ENCODE measurements around the gene MLKL. TPM values are rescaled to one million over a fixed set of nuclear protein-coding genes. Genes with fewer than 3 reads are reported as not detected.

MLKL gene
- total and polyA plus RNA-seq, 2 of the 13 experiments (the other 11 are each of a cell fraction or from before 2014, with no cell fraction given): 6.4 to 10.7 TPM

GRCh38 chr16:74695450-74696422, 4.9 kb downstream of the MLKL start:
- H4K20me1 ChIP-seq (ENCODE audit: insufficient read depth, low read length): no peaks in the 10 kb centered on the region
- H3K9ac ChIP-seq (ENCODE audit: insufficient read depth, low read depth, low read length): peak overlapping the region; percentile 61
- H3K4me1 ChIP-seq (ENCODE audit: insufficient read depth, low read length): peaks cover 26% of the 10 kb centered on the region
- peak; percentile 98 for FAIRE-seq
- ChIA-PET POLR2A (interaction anchor here (0.7 to 2.1 kb wide), 4 partner anchors 15 to 89 kb away, joined by 4 to 17 read pairs (median 6); partner anchors contain the start of genes GLG1 and RFWD3), CTCF (ENCODE audit: low intra/inter-chr PET ratio, low total read pairs) (no interaction called here)
- intact Hi-C loops (cut with micrococcal nuclease; ENCODE audit: unreplicated experiment) (no loop called here), in situ Hi-C loops (cut with HindIII; ENCODE audit: extremely low pct_ligation_motif_present, low pct_unique_long_range_greater_than_20kb) (no loop called here)
- peak overlapping the region; percentile 50 to 70 (median 55) for H3K4me3 ChIP-seq (replicated peaks in 1 of 3; ENCODE audit: insufficient read depth in 1 of 3, low read depth in 2 of 3, low read length in 3 of 3)
- no peaks in the 10 kb centered on the region for H3K9me3 ChIP-seq (ENCODE audit: low read length)
- BruUV-seq (replicated peaks): no TSS peak
- peak; percentile 96 for DNase-seq (ENCODE audit: low spot score)
- H3K4me2 ChIP-seq (ENCODE audit: low read depth, low read length): peak overlapping the region; percentile 89
- no peaks in the 10 kb centered on the region for H3K79me2 ChIP-seq (ENCODE audit: insufficient read depth, low read length)
- WGBS (ENCODE audit: low lambda C conversion rate): 56% methylated on average over 19 of the region's 19 CpGs
- peaks cover 10 to 23% of the 10 kb centered on the region in 2 experiments; a peak in 4 of 5 replicates for H3K36me3 ChIP-seq (replicated peaks in 1 of 2; ENCODE audit: control insufficient read depth in 1 of 2, insufficient read depth in 2 of 2, low read length in 2 of 2)
- H2AFZ ChIP-seq (ENCODE audit: low read length): peak overlapping the region; percentile 78
- peak; percentile 95 for ATAC-seq
- peak overlapping the region; percentile 11 for H3K27ac ChIP-seq (ENCODE audit: extremely low read length, insufficient read depth, low read length)
- H3K27me3 ChIP-seq (ENCODE audit: control insufficient read depth in 1 of 2, insufficient read depth in 2 of 2, low read length in 2 of 2): no peaks in the 10 kb centered on the region; a peak in 1 of 5 replicates
- TF ChIP-seq EP300 (IDR thresholded peaks at IDR 0.05; ENCODE audit: low read depth in 2 of 2, low read length in 2 of 2) (no peak; a peak in 1 of 4 replicates), EP300 (CRISPR knock-in tag; IDR thresholded peaks at IDR 0.05; ENCODE audit: borderline replicate concordance) (no peak), PPARG (CRISPR knock-in tag; conservative IDR thresholded peaks at IDR 0.05) (peak; percentile 59), POLR2G (IDR thresholded peaks at IDR 0.05; ENCODE audit: low read depth, low read length) (peak; percentile 90), CSRNP2 (CRISPR knock-in tag; conservative IDR thresholded peaks at IDR 0.05; ENCODE audit: low read depth) (no peak), ZNF558 (CRISPR knock-in tag; IDR thresholded peaks at IDR 0.05; ENCODE audit: borderline replicate concordance) (no peak), E2F1 (CRISPR knock-in tag; IDR thresholded peaks at IDR 0.05) (no peak), ELK4 (CRISPR knock-in tag; IDR thresholded peaks at IDR 0.05; ENCODE audit: borderline replicate concordance) (no peak)
- TF ChIP-seq, protein P1, sequence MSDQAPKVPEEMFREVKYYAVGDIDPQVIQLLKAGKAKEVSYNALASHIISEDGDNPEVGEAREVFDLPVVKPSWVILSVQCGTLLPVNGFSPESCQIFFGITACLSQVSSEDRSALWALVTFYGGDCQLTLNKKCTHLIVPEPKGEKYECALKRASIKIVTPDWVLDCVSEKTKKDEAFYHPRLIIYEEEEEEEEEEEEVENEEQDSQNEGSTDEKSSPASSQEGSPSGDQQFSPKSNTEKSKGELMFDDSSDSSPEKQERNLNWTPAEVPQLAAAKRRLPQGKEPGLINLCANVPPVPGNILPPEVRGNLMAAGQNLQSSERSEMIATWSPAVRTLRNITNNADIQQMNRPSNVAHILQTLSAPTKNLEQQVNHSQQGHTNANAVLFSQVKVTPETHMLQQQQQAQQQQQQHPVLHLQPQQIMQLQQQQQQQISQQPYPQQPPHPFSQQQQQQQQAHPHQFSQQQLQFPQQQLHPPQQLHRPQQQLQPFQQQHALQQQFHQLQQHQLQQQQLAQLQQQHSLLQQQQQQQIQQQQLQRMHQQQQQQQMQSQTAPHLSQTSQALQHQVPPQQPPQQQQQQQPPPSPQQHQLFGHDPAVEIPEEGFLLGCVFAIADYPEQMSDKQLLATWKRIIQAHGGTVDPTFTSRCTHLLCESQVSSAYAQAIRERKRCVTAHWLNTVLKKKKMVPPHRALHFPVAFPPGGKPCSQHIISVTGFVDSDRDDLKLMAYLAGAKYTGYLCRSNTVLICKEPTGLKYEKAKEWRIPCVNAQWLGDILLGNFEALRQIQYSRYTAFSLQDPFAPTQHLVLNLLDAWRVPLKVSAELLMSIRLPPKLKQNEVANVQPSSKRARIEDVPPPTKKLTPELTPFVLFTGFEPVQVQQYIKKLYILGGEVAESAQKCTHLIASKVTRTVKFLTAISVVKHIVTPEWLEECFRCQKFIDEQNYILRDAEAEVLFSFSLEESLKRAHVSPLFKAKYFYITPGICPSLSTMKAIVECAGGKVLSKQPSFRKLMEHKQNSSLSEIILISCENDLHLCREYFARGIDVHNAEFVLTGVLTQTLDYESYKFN (CRISPR knock-in tag; conservative IDR thresholded peaks at IDR 0.05): no peak
- TF ChIP-seq, protein P2, sequence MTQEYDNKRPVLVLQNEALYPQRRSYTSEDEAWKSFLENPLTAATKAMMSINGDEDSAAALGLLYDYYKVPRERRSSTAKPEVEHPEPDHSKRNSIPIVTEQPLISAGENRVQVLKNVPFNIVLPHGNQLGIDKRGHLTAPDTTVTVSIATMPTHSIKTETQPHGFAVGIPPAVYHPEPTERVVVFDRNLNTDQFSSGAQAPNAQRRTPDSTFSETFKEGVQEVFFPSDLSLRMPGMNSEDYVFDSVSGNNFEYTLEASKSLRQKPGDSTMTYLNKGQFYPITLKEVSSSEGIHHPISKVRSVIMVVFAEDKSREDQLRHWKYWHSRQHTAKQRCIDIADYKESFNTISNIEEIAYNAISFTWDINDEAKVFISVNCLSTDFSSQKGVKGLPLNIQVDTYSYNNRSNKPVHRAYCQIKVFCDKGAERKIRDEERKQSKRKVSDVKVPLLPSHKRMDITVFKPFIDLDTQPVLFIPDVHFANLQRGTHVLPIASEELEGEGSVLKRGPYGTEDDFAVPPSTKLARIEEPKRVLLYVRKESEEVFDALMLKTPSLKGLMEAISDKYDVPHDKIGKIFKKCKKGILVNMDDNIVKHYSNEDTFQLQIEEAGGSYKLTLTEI (CRISPR knock-in tag; conservative IDR thresholded peaks at IDR 0.05): no peak

All from HepG2 (cell line).